Thoracic aorta (tissue), 2 donors: ENCODE data around the gene IL10RA. TPM values are rescaled to one million over a fixed set of nuclear protein-coding genes. Genes with fewer than 3 reads are reported as not detected.

Experiments
- ATAC-seq: fragments of 150-250 bp; one replicate; pipeline ENCODE4 v1.8.0; 2017; ENCODE audit warnings: low read depth; ENCODE audit not compliant: insufficient number of reproducible peaks, low FRiP score
- DNase-seq: peaks from one replicate; pipeline ENCODE4 v3.0.0-alpha.2; 2020; ENCODE audit warnings: low spot score
- H3K27ac ChIP-seq, 2 donors: fragments of 200-600 bp; sonication (generic); 1 replicate in 1 of 2; 2 replicates in 1 of 2; pipeline ENCODE4 v1.5.1; 2016; ENCODE audit warnings: mild to moderate bottlenecking in 2 of 2, moderate library complexity in 2 of 2
- H3K27me3 ChIP-seq: fragments of 200-600 bp; sonication (generic); replicated peaks from 2 replicates; pipeline ENCODE4 v1.6.0; 2016; ENCODE audit warnings: mild to moderate bottlenecking; ENCODE audit not compliant: insufficient read depth
- H3K36me3 ChIP-seq: fragments of 200-600 bp; sonication (generic); one replicate; pipeline ENCODE4 v1.5.1; 2016
- H3K4me1 ChIP-seq, 2 donors: fragments of 200-600 bp; sonication (generic); 1 replicate in 1 of 2; 2 replicates in 1 of 2; pipeline versions ENCODE4 v1.5.1 to v1.6.0; 2016; ENCODE audit warnings: low read depth in 2 of 2, mild to moderate bottlenecking in 1 of 2; ENCODE audit not compliant: control insufficient read depth in 1 of 2
- H3K4me3 ChIP-seq: fragments of 200-600 bp; sonication (generic); 2 replicates; pipeline ENCODE4 v1.5.1; 2016; ENCODE audit warnings: mild to moderate bottlenecking
- H3K9me3 ChIP-seq: fragments of 200-600 bp; sonication (generic); 2 replicates; pipeline ENCODE4 v1.5.1; 2016
- CTCF ChIP-seq: fragments of 200-600 bp; sonication (generic); IDR thresholded peaks from one replicate; pipeline ENCODE4 v1.5.1; 2019; ENCODE audit warnings: antibody characterized with exemption
- total RNA-seq, 2 donors: library from RNA; depleted of rRNA; stranded (reverse); fragments of >200 nt; gene quantifications; one replicate each; pipeline versions ENCODE4 v1.1.0 to v1.2.3, GENCODE V29; 2016

Gene IL10RA
- total RNA-seq, 2 donors from 2014 or later, result 36.4 to 72.6 TPM

DNA sequence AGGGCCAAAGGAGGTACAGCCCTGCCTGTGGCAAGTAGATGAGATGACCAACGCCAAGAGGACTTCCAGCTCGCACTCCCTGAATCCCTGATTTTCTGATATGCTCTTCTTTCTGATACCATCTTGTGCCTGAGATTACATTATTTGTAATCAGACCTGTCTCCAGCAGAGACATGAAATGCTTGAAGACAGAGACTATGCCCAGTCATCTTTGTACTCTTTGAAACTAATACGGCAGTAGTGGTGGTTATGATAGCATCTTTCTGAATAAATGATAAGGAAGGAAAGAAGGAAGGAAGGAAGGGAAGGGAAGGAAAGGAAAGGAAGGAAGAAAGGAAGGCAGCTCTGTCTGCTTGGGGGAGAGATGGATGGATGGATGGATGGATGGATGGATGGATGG is 27.8 kb downstream of the IL10RA start:
- no peak overlapping the region for H3K27ac ChIP-seq
- H3K36me3 ChIP-seq, result no peaks in the 10 kb centered on the region
- no peak for TF ChIP-seq CTCF
- H3K4me1 ChIP-seq, result no peaks in the 10 kb centered on the region
- ATAC-seq (no peak), DNase-seq (no peak)
- H3K4me3 ChIP-seq, result no peak overlapping the region
- H3K27me3 ChIP-seq, result no peaks in the 10 kb centered on the region
- no peaks in the 10 kb centered on the region for H3K9me3 ChIP-seq

DNA sequence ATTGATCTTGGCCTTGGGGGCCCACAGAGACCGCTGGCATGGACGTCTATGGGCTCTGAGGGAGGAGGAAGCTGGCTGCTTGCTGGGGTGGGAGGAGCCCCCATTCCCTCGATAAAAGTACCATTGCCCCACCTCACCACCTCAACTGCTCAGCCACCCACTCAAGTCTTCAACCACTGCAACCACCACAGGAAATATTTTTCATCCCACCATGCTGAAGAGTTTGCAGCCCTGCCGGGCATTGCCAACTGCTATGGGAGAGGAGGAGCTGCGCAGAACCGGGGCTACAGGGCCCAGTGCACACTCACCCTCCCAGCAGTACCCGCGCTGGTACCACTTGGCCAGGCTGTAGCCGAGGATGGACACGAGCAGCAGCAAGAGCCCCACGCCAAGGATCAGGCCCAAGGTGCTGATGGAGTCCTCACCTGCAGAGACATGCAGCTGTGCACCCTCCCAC is 29.2 kb downstream of the IL10RA start:
- Histone ChIP-seq H3K27ac (no peak overlapping the region), H3K36me3 (no peaks in the 10 kb centered on the region), H3K27me3 (no peaks in the 10 kb centered on the region), H3K4me1 (no peaks in the 10 kb centered on the region), H3K9me3 (no peaks in the 10 kb centered on the region), H3K4me3 (no peak overlapping the region)
- ATAC-seq, result no peak
- TF ChIP-seq CTCF, result no peak
- no peak for DNase-seq

DNA sequence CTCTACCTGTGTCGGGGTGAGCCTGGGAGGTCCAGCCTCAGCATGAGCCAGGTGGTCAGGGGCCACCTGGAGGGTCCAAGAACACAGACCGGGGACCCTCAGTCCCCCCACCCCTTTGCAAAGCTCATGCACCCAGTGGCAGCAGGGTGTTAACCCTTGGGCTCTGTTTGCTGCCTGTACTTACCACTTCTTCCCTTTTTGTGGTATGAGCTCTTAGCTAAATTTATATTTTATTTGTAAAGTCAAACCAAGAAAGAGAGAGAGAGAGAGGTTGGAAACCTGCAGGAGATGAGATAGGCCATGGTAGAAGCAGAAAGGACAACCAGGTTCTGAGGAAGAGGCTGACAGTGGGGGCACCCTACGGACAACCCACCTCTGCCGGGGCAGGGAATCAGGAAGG is 29.9 kb downstream of the IL10RA start:
- ATAC-seq (no peak), DNase-seq (no peak)
- Histone ChIP-seq H3K36me3 (no peaks in the 10 kb centered on the region), H3K27ac (no peak overlapping the region), H3K4me3 (no peak overlapping the region), H3K4me1 (no peaks in the 10 kb centered on the region), H3K27me3 (no peaks in the 10 kb centered on the region), H3K9me3 (peaks cover 2% of the 10 kb centered on the region)
- no peak for TF ChIP-seq CTCF

DNA sequence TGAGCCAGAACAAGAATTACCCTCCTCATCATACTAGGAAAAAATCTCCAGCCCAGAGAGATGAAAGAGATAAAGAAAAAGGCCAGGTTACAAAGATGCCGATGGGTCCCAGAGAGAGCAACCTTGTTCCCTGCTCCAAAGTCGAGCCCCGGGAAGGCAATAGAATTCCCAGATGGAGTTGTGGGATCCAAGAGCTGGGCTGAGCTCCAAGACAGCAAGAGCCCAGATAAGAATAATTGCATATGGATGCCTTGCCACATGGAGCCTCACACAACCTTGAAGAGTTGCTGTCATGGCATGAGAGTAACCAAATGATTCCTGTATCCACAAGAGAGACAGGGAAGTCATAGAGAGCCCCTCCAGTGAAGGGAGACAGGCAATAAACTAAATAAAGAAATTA is 30.9 kb downstream of the IL10RA start:
- H3K9me3 ChIP-seq, result peaks cover 2% of the 10 kb centered on the region
- no peaks in the 10 kb centered on the region for H3K27me3 ChIP-seq
- DNase-seq, result no peak
- ATAC-seq, result no peak
- no peak overlapping the region for H3K27ac ChIP-seq
- no peaks in the 10 kb centered on the region for H3K36me3 ChIP-seq
- H3K4me3 ChIP-seq, result no peak overlapping the region
- H3K4me1 ChIP-seq, result no peaks in the 10 kb centered on the region
- no peak for TF ChIP-seq CTCF

DNA sequence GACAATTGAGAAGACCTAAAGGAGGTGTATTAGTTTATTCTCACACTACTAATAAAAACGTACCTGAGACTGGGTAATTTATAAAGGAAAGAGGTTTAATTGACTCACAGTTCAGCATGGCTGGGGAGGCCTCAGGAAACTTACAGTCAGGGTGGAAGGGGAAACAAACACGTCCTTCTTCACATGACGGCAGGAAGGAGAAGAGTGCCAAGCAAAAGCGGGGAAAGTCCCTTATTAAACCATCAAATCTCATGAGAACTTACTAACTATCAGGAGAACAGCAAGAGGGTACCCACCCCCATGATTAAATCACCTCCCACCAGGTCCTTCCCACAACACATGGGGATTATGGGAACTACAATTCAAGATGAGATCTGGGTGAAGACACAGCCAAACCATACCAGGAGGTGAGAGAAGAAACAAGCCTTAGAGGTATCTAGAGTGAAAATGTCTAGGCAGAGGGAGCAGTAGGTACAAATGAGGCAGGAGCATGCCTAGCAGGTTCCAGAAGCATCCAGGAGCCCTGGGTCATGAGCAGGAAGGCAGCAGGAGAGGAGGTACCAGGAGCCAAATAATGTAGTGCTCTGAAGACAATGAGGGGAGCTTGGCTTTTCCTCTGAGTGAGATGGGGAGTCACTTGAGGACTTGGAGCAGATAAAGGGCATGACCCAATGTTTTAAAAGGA is 31.6 kb downstream of the IL10RA start:
- TF ChIP-seq CTCF, result no peak
- Histone ChIP-seq H3K27ac (no peak overlapping the region), H3K4me3 (no peak overlapping the region), H3K4me1 (no peaks in the 10 kb centered on the region), H3K9me3 (peaks cover 2% of the 10 kb centered on the region), H3K36me3 (no peaks in the 10 kb centered on the region), H3K27me3 (no peaks in the 10 kb centered on the region)
- ATAC-seq (no peak), DNase-seq (no peak)
